HTR-8/SVneo (cell line): ENCODE measurements around the gene AGBL4.

ENCODE experiments used
- DNase-seq: peaks from one replicate; pipeline ENCODE4 v3.0.0; 2011; ENCODE audit warnings: low spot score, mixed read lengths; ENCODE audit not compliant: insufficient read length
- FAIRE-seq: peaks from 2 replicates; lab custom pipeline; 2011; peaks lifted over from hg19 to GRCh38; lab: Jason Lieb, UNC

AGBL4 gene

GRCh38 chr1:49465486-49466185 is 558.1 kb downstream of the AGBL4 start:
- no peak for FAIRE-seq
- no peak for DNase-seq

GRCh38 chr1:49448200-49448599 is 575.6 kb downstream of the AGBL4 start:
- DNase-seq (no peak), FAIRE-seq (no peak)

- FAIRE-seq, result no peak
These were observed 586.9 kb downstream of the AGBL4 start for GRCh38 chr1:49436865-49437264.

GRCh38 chr1:49435291-49435690 is 588.5 kb downstream of the AGBL4 start:
- no peak for FAIRE-seq
- DNase-seq, result no peak

More at GRCh38 chr1:49436865-49437264, 586.9 kb downstream of the AGBL4 start:
- DNase-seq, result no peak

- FAIRE-seq, result no peak
These were observed 599.0 kb downstream of the AGBL4 start for GRCh38 chr1:49424782-49425181.

GRCh38 chr1:49416758-49417157 is 607.0 kb downstream of the AGBL4 start:
- DNase-seq (no peak), FAIRE-seq (no peak)

More at GRCh38 chr1:49424782-49425181, 599.0 kb downstream of the AGBL4 start:
- no peak for DNase-seq

- DNase-seq (no peak), FAIRE-seq (no peak)
These were observed 615.4 kb downstream of the AGBL4 start for GRCh38 chr1:49408346-49408745.

GRCh38 chr1:49397086-49397485 is 626.7 kb downstream of the AGBL4 start:
- no peak for FAIRE-seq

GRCh38 chr1:49394200-49394599 is 629.6 kb downstream of the AGBL4 start:
- DNase-seq, result no peak
- no peak for FAIRE-seq

More at GRCh38 chr1:49397086-49397485, 626.7 kb downstream of the AGBL4 start:
- no peak for DNase-seq

- FAIRE-seq, result no peak
- DNase-seq, result no peak
These were observed 634.1 kb downstream of the AGBL4 start for GRCh38 chr1:49389699-49390098.

- DNase-seq (no peak), FAIRE-seq (no peak)
These were observed 659.1 kb downstream of the AGBL4 start for GRCh38 chr1:49364676-49365075.

GRCh38 chr1:49363628-49364027 is 660.1 kb downstream of the AGBL4 start:
- DNase-seq, result no peak
- no peak for FAIRE-seq

- DNase-seq, result no peak
- no peak for FAIRE-seq
These were observed 665.7 kb downstream of the AGBL4 start for GRCh38 chr1:49358036-49358435.

- no peak for DNase-seq
- no peak for FAIRE-seq
These were observed 667.2 kb downstream of the AGBL4 start for GRCh38 chr1:49356594-49356993.

- FAIRE-seq, result no peak
- DNase-seq, result no peak
These were observed 672.0 kb downstream of the AGBL4 start for GRCh38 chr1:49351768-49352167.

GRCh38 chr1:49346767-49347349 is 676.9 kb downstream of the AGBL4 start:
- DNase-seq (no peak), FAIRE-seq (no peak)

- FAIRE-seq, result no peak
- no peak for DNase-seq
These were observed 683.2 kb downstream of the AGBL4 start for GRCh38 chr1:49340576-49340975.

- no peak for FAIRE-seq
- DNase-seq, result no peak
These were observed 684.7 kb downstream of the AGBL4 start for GRCh38 chr1:49339043-49339442.

- FAIRE-seq (no peak), DNase-seq (no peak)
These were observed 686.5 kb downstream of the AGBL4 start for GRCh38 chr1:49337251-49337650.

GRCh38 chr1:49333906-49334305 is 689.8 kb downstream of the AGBL4 start:
- no peak for DNase-seq
- FAIRE-seq, result no peak

GRCh38 chr1:49331066-49331852 is 692.5 kb downstream of the AGBL4 start:
- FAIRE-seq, result no peak

More at GRCh38 chr1:49331066-49331852, 692.5 kb downstream of the AGBL4 start:
- DNase-seq, result no peak
